Stimulated activated CD8-positive, alpha-beta memory T cell treated with anti-CD3 and anti-CD28 coated beads, Interleukin-4, amount 100 ng/mL, for 1 hour (primary cell): ENCODE data around the gene RAB13.

Experiments used
- DNase-seq, 2 donors: peaks; one replicate each; pipeline ENCODE4 v3.0.0-alpha.2; 2020; ENCODE audit warnings: low read depth in 2 of 2, low spot score in 1 of 2

The RAB13 gene

GRCh38 chr1:153934746-153935145 is 51.4 kb downstream of the RAB13 start:
- DNase-seq: no peak

- no peak for DNase-seq
These were observed 52.2 kb downstream of the RAB13 start for GRCh38 chr1:153933955-153934354.

- no peak for DNase-seq
These were observed 52.7 kb downstream of the RAB13 start for GRCh38 chr1:153933430-153933829.

DNA sequence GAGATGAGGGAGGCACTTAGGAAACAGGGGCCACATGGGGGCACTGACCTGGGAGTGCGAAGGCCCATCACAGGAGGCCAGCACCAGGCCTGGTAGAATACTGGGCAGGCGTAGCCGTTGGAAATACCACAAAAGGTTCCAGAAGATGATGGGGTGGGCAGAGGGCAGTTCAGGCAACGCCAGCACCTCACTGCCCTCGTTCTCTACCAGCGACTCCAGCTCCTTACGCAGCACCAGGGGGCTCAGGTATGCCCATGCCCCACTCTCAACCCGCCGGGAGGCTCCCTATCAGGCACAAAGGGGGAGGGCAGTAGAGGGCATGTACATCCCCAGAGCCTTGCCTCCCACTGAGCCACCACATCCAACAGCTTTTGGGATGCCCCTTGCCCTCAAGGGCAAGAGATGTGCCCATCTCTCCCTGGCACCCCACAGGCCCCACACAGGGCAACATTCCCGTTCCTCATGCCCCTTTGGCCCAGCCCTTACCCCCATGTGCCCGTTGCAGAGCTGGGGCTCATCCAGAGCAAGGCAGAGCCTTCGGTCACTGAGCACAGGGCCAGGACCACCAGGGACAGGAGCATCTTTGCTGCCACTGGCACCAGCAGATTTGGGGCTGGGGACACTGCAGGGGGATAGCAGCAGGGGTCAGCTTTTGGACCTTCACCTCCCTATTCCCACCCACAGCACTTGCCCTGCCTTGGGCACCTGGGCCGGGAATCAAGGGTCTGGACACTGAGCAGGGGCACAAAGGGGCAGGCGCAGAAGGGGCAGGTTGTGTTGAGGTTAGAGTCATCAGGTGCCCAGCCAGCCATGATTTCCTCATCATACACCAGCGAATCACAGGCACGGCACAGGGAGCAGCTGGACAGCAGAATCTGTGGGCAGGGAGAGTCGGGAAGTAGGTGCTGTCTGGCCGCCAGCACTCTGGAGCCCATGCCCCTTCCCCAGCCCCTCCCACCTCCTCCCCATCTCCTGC is 53.7 kb downstream of the RAB13 start:
- no peak for DNase-seq
